ENCODE results near the gene PDK3.

- TF ChIP-seq CTCF (conservative IDR thresholded peaks at IDR 0.05 in 1 of 2, IDR thresholded peaks at IDR 0.05 in 1 of 2; ENCODE audit: extremely low read depth in 1 of 2, insufficient read depth in 1 of 2, low read depth in 1 of 2, low read length in 2 of 2) = no peak
- TF ChIP-seq EZH2 (IDR thresholded peaks at IDR 0.05; ENCODE audit: borderline replicate concordance, low read length) = no peak
Observed at GRCh38 chrX:24520472-24520871, 55.4 kb downstream of the PDK3 start.
